Limb (tissue), 2 donors: Measurements from ENCODE around the gene FFAR3.
"Not testable (repeated sequence)": the region's sequence is repeated elsewhere in the genome, so short reads cannot be mapped to it uniquely, and the experiment has no call there.

Source experiments
- DNase-seq, 2 donors: peaks; one replicate each; pipeline ENCODE4 v3.0.0-alpha.2; 2016; ENCODE audit errors: extremely low spot score in 2 of 2

Gene FFAR3

GRCh38 chr19:35399948-35400772, 41.9 kb downstream of the FFAR3 start:
- no peak for DNase-seq

DNA sequence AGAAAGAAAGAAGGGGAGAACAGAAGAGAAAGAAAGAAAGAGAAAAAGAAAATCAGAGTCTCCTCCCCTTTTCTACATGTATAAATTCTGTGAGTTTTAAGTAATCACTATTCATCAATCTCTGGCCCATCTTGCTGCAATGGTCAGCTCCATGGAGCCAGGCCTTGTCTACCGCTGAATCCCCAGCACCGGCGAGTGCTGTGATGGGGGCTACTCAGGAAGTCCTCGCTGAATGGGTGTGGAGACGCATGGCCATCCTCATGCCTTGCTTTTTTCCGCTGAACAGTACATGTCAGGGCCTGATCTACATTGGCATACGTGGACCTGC, 42.5 kb downstream of the FFAR3 start:
- no peak for DNase-seq

DNA sequence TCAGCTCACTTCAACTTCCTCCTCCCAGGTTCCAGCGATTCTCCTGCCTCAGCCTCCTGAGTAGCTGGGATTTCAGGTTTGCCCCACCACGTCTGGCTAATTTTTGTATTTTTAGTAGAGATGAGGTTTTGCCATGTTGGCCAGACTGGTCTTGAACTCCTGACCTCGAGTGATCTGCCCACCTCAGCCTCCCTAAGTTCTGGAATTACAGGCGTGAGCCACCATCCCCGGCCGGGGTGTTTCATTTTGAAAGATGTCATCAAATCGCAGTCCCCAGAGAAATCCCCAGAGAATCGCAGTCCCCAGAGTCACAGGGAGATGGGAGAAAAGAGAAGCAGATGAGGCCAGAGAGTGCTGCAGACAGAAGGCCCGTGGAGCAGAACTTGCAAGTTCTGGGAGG, 43.2 kb downstream of the FFAR3 start:
- not testable (repeated sequence) for DNase-seq

DNA sequence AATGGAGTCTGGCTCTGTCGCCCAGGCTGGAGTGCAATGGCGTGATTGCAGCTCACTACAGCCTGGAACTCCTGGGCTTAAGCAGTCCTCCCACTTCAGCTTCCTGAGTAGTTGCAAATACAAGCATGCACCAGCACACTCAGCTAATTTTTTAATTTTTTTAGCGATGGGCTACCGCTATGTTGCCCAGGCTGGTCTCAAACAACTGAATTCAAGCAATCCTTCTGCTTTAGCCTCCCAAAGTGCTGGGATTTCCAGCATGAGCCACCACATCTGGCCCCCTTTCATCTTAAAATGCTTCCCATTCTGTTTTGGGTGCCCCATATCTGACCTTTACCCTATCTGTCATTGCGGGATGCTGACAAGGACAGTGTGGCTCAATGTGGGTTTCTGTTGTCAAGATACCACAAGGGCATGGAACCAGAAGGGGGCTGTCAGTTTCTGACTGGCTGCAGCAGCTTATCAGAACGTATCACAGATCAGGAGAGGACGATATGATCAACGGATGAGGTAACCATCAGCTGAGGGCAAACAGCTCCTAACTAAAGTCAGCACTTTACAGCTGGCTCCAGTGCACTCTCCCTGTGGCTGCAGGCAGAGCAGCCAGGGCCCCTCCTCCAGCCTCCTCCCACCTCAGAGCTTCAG, 45.0 kb downstream of the FFAR3 start:
- DNase-seq, result no peak

GRCh38 chr19:35404879-35405622, 46.8 kb downstream of the FFAR3 start:
- DNase-seq, result no peak

GRCh38 chr19:35407619-35408018, 49.4 kb downstream of the FFAR3 start:
- no peak for DNase-seq

- no peak for DNase-seq
Measured at GRCh38 chr19:35408284-35409171, 50.3 kb downstream of the FFAR3 start.

DNA sequence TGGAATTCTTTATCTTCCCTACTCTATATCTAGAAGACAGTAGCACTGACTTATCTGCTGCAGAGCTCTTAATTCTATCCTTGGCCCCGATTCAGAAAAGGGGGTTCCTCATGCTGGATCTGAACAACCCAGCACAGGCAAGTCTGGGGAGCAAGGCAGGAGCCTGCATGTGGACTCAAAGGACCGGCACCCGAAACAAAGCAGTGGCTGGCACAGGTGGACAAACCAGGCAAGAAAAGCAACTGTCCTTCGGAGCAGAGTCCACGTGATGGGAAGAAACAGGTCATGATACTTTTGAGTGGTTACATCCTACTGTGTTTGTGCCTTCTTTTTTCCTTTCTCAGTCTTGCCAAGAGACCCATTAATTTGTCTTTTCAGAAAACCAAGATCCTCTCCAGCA, 50.9 kb downstream of the FFAR3 start:
- DNase-seq, result no peak
